DOHH2 (cell line): ENCODE data around the gene ZP4.

Source experiments
- CTCF ChIP-seq: fragments of 200-600 bp; sonication (generic); IDR thresholded peaks from one replicate; pipeline ENCODE4 v1.5.1; 2014; ENCODE audit warnings: antibody characterized with exemption, mild to moderate bottlenecking, low read depth, low read length; ENCODE audit not compliant: poor library complexity, severe bottlenecking
- EZH2phosphoT487 ChIP-seq: fragments of 200-600 bp; sonication (generic); IDR thresholded peaks from 2 replicates; pipeline ENCODE4 v1.6.1; 2017; ENCODE audit warnings: borderline replicate concordance, mild to moderate bottlenecking, antibody characterized with exemption, low read length, moderate library complexity, mixed read lengths

GRCh38 chr1:237931581-237931980 lies 40.9 kb upstream of the ZP4 start:
- TF ChIP-seq CTCF (no peak), EZH2phosphoT487 (no peak)
